Activated CD4-positive, alpha-beta T cell treated with anti-CD3 and anti-CD28 coated beads, Interleukin-2, Interleukin-6, amounts not matched to agents 100 ng/mL and 50 ng/mL, durations not matched to agents 16 hours and 8 hours (primary cell): ENCODE results near the gene ZBED2.
A peak's percentile ranks its signal among the peaks of the same experiment; 100 is the strongest.
"Not testable (repeated sequence)": the region's sequence is repeated elsewhere in the genome, so short reads cannot be mapped to it uniquely, and the experiment has no call there.

Source experiments
- DNase-seq: peaks from one replicate; pipeline ENCODE4 v3.0.0-alpha.2; 2020

The ZBED2 gene

DNA sequence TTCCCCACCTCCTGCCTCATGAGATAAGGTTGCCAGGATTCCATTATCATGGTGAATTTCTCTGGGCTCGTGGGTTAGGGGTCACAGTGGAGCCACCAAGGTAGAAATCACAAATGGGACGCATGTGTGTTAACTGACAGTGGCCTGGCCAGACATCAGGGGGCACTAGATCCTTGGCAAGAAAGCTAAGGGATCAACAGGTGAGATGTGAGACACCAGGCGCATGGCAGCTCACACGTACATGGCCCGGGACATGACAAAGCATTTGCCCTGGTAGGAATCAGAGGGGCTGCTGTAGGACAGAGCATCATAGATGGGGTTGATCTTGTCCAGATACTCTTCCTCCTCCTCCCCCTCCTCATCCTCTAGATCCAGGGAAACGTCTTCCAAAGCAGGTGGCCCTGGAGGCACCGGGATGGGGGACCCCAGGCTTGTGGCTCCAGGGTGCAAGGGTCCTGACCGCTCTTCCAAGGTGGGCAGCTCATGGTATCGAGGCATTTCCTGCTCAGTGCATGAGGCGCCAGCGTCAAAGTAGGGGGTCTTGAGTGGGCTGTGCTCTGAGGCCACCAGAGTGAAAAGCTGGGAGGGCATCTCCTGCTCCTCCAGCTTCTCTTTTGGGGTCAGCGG lies 24.6 kb downstream of the ZBED2 start:
- DNase-seq: no peak

DNA sequence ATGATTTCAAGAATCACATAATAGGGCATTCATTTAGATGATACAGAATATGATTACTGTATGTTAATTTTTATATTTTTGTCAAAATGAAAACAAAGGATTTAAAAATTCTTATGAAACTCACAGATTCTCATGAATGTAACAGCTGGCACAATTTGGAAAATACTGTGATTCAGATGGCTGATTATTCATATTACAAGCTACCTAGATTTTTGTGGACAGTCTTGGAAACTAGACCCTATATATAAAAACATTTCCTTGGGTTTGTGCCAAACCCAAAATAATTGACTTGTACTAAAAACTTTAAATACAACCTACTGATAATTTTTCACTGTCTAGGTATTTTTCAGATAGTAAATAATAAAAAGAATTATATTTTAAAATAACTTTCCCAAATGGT lies 26.2 kb downstream of the ZBED2 start:
- DNase-seq: no peak

DNA sequence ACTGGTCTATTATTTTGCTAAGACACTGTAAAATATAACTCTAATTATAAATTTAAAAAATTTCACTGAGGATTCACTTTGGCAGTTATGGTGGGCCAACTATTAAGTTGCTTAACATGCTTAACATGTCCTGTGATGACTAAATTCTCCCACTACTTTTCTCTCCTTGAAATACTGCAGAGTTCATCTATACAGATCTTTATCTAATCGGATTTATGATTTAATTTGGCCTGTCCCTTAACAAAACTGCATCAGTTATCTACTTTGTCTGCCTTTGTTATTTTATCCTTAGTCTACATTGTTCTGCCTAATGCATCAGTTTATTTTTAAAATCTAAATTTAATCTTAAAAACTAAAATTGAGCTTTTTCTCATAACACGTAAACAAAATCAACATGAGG lies 26.8 kb downstream of the ZBED2 start:
- no peak for DNase-seq

DNA sequence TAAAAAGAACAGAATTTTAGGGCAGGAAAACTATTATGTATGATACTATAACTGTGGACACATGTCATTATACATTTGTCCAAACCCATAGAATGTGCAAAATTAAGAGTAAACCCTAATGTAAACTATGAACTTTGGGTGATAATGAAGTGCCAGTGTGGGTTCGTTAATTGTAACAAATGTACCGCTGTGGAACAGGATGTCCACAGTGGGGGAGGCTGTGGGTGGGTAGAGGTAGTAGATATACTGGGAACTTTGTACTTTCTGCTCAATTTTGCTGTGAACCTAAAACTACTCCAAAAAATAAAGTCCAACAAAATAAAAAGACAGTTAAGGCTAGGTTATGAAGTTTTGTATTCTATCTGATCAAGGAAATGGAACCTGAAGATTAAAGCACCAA lies 28.3 kb downstream of the ZBED2 start:
- no peak for DNase-seq

DNA sequence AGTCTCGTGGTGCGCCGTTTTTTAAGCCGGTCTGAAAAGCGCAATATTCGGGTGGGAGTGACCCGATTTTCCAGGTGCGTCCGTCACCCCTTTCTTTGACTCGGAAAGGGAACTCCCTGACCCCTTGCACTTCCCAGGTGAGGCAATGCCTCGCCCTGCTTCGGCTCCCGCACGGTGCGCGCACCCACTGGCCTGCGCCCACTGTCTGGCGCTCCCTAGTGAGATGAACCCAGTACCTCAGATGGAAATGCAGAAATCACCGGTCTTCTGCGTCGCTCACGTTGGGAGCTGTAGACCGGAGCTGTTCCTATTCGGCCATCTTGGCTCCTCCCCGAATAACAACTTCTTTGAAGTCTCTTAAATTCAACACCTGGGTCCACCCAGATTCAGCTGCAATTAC lies 33.2 kb downstream of the ZBED2 start:
- DNase-seq: not testable (repeated sequence)

DNA sequence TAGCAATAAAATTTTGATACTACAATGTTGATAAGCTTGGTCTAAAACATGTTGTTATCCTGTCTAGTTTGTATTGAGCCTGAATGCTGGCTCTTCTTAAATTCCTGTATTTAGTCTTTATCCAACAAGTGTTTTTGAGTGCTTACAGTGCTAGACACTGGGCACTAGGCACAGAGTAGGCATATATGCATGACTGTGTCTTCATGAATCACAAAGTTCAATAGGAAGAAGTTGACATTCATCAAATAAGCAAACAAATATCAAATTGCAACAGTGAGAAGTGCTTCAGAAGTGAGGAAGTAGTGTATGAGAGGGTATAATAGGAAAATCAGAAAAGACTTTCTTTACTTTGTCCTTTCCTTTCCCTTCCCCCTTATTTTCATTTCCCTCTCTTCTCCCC lies 46.4 kb downstream of the ZBED2 start:
- no peak for DNase-seq

DNA sequence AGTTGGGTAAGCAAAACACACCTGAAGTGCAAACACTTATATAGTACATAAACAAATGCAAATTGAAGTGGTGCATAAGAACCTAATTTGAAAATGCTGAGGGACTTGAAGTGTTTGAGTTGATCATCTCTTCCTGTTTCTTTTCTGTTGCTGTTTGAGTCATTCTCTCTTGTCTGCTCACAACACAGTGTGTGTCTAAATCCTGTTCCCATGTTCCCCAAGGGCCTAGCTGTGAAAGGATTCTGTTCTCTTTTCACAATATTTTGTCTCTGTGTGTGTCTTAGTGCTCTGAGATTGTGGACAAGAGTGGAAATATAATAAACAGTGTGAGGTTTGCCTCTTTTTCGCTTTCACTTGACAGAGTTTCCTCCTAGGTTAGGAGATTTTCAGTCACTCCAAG lies 47.1 kb downstream of the ZBED2 start:
- DNase-seq: peak; percentile 71

DNA sequence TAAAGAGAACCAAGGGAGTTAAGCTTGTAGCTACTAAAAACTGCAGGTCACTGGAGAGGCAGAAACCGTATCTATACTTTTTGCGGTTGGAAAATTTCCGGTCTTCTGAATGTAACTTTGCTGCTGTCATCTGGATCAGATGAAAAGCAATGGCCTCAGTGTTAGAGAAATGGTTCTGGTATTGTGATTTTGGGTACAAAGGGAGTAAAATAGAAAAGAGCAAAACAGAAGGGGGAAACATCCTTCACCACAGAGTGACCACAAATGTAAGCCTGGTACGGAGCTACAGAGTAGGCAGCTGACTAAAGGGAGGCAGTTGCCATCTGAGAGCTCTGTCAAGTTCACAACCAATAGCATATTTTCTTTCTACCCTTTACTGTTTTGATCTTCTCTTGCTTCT lies 47.5 kb downstream of the ZBED2 start:
- DNase-seq: peak; percentile 88

DNA sequence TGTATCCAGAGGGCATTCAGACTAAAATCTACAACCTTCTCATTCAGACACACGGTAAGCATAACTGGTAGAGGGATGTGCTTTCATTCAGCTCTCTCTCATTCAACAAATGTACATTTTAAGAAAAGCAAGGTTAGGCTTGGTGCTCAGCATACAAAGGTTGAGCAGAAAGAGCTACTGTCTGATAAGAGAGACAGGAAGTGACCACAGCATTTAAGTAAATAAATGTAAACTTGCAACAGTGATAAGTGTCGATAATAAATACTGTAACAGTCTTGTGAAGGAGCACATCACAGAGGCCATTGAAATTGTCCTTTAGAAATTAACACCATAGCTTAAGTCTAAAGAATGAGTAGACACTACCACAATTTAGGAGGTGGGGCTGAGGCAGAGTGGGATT lies 49.8 kb downstream of the ZBED2 start:
- DNase-seq: peak; percentile 29
